HG03571 (cell line): ENCODE data around the gene SPNS1.
"Not testable (repeated sequence)": the region's sequence is repeated elsewhere in the genome, so short reads cannot be mapped to it uniquely, and the experiment has no call there.

Experiments used
- ATAC-seq: cut with Tn5 transposase; IDR thresholded peaks from one replicate; pipeline ENCODE4 v1.9.1; 2021; ENCODE audit not compliant: unreplicated experiment

Gene SPNS1

DNA sequence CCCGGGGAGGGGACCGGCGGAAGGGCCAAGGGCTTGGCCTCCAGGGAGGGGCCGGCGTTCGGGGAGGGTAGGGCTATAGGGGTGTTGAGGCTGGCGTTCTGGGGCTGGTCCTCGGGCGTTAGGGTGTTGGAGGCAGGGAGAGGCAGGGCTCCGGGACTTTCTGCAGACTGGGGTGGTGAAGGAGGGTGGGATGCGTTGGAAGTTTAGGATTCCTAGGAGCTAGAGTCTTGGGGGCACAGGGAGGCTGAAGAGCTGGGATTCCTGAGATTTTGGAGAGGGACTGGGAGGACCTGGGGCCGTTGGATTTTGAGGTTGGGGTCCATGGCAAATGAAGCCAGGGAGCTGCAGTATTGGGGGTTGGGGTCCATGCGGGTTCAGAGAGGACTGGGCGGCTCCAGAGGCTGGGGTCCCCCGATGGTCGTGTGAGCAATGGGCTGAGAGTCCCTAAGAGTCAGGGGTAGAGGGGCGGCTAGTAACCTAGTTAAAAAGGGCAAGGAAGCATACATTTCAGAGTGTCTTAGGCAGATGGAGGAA lies 23.1 kb upstream of the SPNS1 start:
- peak; percentile 22 for ATAC-seq

- ATAC-seq: no peak
These were observed 16.4 kb upstream of the SPNS1 start for GRCh38 chr16:28958216-28958615.

DNA sequence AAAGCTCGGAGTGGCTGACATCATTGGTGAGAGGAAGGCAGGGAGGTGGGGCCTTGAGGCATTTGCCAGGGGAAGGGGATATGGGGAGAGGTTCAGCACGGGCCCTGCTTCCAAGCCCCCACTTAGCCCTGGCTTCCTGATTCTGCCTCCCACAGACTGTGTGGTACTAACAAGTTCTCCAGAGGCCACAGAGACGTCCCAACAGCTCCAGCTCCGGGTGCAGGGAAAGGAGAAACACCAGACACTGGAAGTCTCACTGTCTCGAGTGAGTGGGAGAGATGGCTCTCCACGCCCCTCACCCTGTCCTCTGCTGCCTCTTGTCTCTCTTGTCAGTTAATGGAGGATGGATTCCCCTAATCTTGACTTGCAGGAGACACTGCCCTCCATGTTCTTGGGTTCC lies 15.7 kb upstream of the SPNS1 start:
- ATAC-seq: no peak

DNA sequence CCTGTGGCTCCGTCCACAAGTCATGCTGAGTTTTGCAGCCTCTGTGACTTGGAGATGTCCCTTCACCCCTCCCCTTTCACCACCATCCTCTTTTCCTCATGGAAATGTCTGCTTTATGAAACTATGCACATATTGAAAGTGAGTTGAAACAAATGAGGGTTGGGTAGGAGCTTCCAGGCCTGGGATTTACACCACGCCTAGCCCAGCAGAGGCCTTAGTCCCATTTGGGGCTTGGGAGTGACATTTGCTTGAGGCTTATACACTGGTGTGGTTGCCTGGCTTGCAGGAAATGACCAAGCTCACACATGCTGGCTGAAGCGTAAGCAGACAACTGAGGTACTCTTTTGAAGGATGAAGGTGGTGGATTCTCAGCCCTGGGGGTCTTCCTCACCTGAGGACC lies 10.5 kb upstream of the SPNS1 start:
- ATAC-seq: no peak

- no peak for ATAC-seq
These were observed 10.1 kb upstream of the SPNS1 start for GRCh38 chr16:28964496-28964895.

GRCh38 chr16:28967156-28967555 lies 7.4 kb upstream of the SPNS1 start:
- no peak for ATAC-seq

DNA sequence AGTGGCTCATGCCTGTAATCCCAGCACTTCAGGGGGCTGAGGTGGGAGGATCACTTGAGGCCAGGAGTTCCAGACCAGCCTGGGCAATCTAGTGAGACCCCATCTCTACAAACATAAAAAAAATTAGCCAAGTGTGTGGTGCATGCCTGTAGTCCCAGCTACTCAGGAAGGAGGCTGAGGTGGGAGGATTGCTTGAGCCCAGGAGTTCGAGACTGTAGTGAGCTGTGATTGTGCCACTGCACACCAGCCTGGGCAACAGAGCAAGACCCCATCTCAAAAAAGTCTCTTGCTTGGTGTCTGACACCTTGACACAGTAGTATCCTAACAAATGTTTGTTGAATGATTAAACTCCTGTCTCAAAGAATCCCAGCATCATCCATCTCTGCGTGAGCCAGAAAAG lies 4.9 kb upstream of the SPNS1 start:
- not testable (repeated sequence) for ATAC-seq

GRCh38 chr16:28974007-28974436 lies 556 bp upstream of the SPNS1 start:
- peak; percentile 5 for ATAC-seq

GRCh38 chr16:28975158-28975599 lies 601 bp downstream of the SPNS1 start:
- peak; percentile 23 for ATAC-seq

GRCh38 chr16:28977703-28978662 lies 3.4 kb downstream of the SPNS1 start:
- ATAC-seq: no peak

GRCh38 chr16:28980330-28980729 lies 5.8 kb downstream of the SPNS1 start:
- not testable (repeated sequence) for ATAC-seq

GRCh38 chr16:28980929-28981328 lies 6.4 kb downstream of the SPNS1 start:
- no peak for ATAC-seq

- no peak for ATAC-seq
These were observed 6.9 kb downstream of the SPNS1 start for GRCh38 chr16:28981517-28981916.

DNA sequence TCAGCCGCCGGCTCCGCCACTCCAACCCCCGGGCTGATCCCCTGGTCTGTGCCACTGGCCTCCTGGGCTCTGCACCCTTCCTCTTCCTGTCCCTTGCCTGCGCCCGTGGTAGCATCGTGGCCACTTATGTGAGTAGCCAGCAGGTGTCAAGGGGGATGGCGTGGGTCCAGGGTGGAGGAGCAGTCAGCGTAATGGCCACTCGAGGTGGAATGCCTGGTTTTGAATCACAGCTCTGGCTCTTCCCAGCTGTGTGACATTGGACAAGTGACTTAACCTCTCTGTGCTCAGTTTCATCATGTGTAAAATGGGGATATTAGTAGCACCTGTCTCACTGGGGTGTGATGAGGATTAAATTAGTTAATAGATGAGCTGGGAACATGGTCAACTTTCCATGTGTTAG lies 7.8 kb downstream of the SPNS1 start:
- no peak for ATAC-seq

- no peak for ATAC-seq
These were observed 8.4 kb downstream of the SPNS1 start for GRCh38 chr16:28982949-28983348.

- ATAC-seq: no peak
These were observed 9.1 kb downstream of the SPNS1 start for GRCh38 chr16:28983644-28984043.

- ATAC-seq: no peak
These were observed 9.5 kb downstream of the SPNS1 start for GRCh38 chr16:28984091-28984490.

DNA sequence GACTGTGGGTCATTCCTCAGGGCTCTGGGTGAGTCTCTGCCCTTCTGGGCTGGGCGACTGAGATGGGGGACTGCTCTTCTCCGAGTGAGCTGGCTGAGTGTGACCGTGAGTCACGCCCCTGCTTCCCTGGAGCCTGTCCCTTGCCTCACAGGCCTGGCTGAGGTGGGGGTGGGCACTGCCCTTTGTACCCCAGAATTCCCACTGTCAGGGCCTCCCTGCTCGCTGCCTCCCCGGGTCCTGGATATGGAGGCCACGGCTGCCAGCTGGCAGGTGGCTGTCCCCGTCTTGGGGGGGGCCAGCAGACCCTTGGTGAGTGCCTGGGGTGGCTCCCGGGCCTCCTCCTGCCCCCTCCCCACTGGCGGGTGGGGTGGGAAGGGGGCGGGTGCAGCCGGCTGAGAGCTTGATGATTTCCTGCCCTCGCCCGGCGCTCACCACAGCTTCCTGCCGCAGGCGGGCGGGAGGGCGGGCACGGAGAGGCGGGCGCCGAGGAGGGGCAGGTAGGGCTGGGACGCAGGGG lies 10.1 kb downstream of the SPNS1 start, which contains the start of gene LAT:
LAT (plus strand) TSS at position 434 of the 517 bp plus-strand sequence. CDS start 366 bp downstream, outside the sequence.
- ATAC-seq: no peak

DNA sequence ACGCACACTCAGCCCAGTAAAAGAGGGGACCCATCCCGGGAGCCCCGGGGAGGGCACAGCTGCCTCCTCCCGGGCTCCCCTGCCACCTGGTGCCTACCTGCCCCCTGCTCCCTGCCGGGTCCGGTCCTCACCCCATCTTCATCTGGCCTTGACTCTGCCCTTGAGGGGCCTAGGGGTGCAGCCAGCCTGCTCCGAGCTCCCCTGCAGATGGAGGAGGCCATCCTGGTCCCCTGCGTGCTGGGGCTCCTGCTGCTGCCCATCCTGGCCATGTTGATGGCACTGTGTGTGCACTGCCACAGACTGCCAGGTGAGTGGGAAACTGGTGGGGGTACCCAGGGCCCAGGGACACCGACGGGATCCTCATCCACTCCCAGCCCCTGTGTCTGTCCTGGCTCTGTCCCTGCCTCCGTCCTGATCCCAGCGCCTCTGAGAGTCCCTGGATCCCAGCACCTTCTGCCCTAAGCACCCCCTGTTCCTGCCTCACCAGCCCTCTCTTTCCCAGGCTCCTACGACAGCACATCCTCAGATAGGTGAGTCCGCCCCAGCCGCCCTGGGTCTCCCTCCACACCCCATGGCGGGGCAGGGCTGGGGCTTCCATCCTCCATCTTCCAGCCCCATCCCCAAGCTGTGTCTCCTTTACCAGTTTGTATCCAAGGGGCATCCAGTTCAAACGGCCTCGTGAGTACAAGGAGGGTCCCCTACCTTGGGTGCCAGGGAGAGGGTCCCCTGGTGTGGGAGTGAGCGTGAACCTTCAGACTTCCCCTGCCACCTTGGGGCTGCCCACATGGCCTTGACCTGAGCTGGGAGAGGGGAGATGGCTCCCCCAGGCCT lies 10.8 kb downstream of the SPNS1 start:
- ATAC-seq: no peak

DNA sequence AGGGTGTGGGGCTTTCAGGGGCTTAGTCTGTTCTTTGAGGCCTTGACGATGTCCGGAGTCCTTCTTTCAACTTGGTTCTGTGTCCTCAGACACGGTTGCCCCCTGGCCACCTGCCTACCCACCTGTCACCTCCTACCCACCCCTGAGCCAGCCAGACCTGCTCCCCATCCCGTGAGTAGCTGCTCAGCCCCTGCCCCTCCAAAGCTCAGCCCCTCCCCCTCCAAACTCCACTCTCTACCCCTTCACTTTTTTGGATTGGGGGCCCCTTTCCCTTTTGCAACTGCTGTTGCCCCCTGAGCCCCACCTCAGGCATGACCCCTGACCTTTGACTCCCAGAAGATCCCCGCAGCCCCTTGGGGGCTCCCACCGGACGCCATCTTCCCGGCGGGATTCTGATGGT lies 11.5 kb downstream of the SPNS1 start:
- no peak for ATAC-seq

DNA sequence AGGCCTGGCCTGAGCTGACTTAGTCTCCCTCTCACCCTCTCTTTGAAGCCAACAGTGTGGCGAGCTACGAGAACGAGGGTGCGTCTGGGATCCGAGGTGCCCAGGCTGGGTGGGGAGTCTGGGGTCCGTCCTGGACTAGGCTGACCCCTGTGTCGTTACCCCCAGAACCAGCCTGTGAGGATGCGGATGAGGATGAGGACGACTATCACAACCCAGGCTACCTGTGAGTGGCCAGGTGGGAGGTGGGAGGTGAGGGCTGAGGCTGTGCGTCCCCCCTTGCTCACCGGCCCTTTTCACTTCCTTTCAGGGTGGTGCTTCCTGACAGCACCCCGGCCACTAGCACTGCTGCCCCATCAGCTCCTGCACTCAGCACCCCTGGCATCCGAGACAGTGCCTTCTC lies 11.9 kb downstream of the SPNS1 start:
- no peak for ATAC-seq
